Activated CD4-positive, alpha-beta memory T cell treated with anti-CD3 and anti-CD28 coated beads for 36 hours (primary cell): ENCODE results near the gene GRIA3. TPM values are rescaled to one million over a fixed set of nuclear protein-coding genes. Genes with fewer than 3 reads are reported as not detected.

Experiments used
- CTCF ChIA-PET: fragments of 350-600 bp; sonication (Branson Sonifier 250); formaldehyde crosslinking; loops from one replicate; lab custom pipeline; 2021; ENCODE audit warnings: antibody characterized with exemption, inconsistent platforms; lab: Charles Lee
- POLR2A ChIA-PET: fragments of 350-600 bp; sonication (Branson Sonifier 250); formaldehyde crosslinking; loops from one replicate; lab custom pipeline; 2021; ENCODE audit warnings: antibody characterized with exemption; lab: Charles Lee
- DNase-seq: peaks from one replicate; pipeline ENCODE4 v3.0.0-alpha.2; 2020
- H3K27ac Mint-ChIP-seq: one replicate; pipeline ENCODE4 v1.8.0; 2021; ENCODE audit warnings: mixed read lengths
- H3K27me3 Mint-ChIP-seq: one replicate; pipeline ENCODE4 v1.8.0; 2021; ENCODE audit warnings: mixed read lengths
- H3K36me3 Mint-ChIP-seq: one replicate; pipeline ENCODE4 v1.8.0; 2021; ENCODE audit warnings: mixed read lengths
- H3K4me1 Mint-ChIP-seq: one replicate; pipeline ENCODE4 v1.8.0; 2021; ENCODE audit warnings: low read depth, mixed read lengths
- H3K4me3 Mint-ChIP-seq: one replicate; pipeline ENCODE4 v1.8.0; 2021; ENCODE audit warnings: mild to moderate bottlenecking, mixed read lengths
- H3K9me3 Mint-ChIP-seq: one replicate; pipeline ENCODE4 v1.8.0; 2021; ENCODE audit warnings: mixed read lengths
- intact Hi-C: fragments of 100-400 bp; cut with micrococcal nuclease; formaldehyde crosslinking; loops from one replicate; pipeline ENCODE4 v1.15.1; 2023
- total RNA-seq, 2 experiments: library from RNA; stranded (reverse); gene quantifications; one replicate each; pipeline ENCODE4 v1.2.3, GENCODE V29; 2021

The GRIA3 gene
- total RNA-seq: not detected

DNA sequence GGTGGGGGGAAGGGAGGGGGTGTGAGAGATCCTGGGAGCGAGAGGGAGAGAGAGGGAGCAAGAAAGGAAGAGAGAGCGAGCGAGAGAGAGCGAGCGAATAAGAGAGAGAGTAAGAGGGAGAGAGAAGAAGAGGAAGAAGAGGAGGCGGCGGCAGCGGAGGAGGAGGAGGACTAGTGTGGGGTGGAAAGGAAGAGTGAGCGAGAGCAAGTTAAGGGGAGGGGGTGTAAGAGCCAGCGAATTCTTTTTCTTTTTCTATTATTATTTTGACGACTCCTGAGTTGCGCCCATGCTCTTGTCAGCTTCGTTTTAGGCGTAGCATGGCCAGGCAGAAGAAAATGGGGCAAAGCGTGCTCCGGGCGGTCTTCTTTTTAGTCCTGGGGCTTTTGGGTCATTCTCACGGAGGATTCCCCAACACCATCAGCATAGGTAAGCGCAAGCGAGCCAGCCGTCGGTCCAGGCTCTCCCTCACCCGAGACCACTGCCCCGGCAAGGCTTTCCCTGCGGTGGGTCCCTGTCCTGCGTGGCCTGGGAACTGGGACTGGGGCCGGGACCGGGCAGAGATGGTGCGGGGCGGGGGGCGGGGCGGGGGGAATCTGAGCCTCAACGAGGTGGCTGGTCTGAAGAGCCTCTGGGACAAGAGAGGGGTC, at the start of gene GRIA3:
Gene GRIA3 (plus strand): TSS at position 60 of the 647 bp plus-strand sequence. CDS start 258 bp downstream, at position 318.
- no peaks in the 10 kb centered on the region for H3K36me3 Mint-ChIP-seq
- intact Hi-C loops: no loop called here
- CTCF ChIA-PET: no interaction called here
- no peak for DNase-seq
- no peak within 1 kb of the TSS for H3K27ac Mint-ChIP-seq
- no peak within 1 kb of the TSS for H3K4me3 Mint-ChIP-seq
- H3K4me1 Mint-ChIP-seq: peaks cover 8% of the 10 kb centered on the region
- peaks cover 27% of the 10 kb centered on the region for H3K27me3 Mint-ChIP-seq
- no peaks in the 10 kb centered on the region for H3K9me3 Mint-ChIP-seq
- POLR2A ChIA-PET: no interaction called here

DNA sequence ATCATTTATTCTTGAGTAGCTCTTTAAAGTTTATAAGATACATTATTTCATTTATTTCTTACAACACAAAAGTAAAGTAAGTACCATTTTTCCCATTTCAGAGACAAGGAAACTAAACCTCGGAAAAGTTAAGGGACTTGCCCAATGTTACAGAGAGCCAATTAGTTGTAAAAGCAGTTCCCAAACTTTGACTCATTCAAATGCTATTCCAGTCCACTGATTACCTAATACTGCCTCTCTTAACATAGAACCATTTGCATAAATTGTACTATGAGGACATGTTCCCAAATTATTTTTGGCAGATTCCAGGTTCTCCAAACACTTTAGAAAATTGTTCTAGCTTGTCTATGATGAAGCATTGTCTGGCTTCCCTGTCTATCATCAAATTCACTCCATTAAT, 45.6 kb upstream of the GRIA3 start:
- intact Hi-C loops: no loop called here
- Mint-ChIP-seq H3K36me3 (no peaks in the 10 kb centered on the region), H3K4me3 (no peak overlapping the region), H3K27me3 (no peaks in the 10 kb centered on the region), H3K27ac (no peak overlapping the region), H3K9me3 (no peaks in the 10 kb centered on the region), H3K4me1 (no peaks in the 10 kb centered on the region)
- DNase-seq: no peak
- CTCF ChIA-PET: no interaction called here
- POLR2A ChIA-PET: no interaction called here

DNA sequence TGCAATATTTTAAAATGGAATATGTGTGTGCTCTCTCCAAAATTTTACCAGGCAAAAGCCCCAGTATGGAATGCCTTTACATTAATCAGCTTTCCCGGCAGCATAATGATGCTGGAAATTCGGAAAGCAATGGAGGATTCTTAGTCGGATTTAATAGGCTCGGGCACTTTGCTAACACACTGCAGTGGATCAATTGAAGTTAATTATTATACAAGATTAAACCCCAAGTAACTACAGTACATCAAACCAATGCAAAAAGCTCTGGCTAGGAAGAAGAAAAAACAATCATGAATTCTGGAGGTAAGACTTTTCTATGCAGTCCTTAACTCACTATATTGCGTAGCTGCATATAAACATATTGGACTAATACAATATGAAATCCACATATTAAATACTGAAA, 43.6 kb upstream of the GRIA3 start:
- no peak for DNase-seq
- Mint-ChIP-seq H3K4me1 (no peaks in the 10 kb centered on the region), H3K9me3 (no peaks in the 10 kb centered on the region), H3K27ac (no peak overlapping the region), H3K27me3 (no peaks in the 10 kb centered on the region), H3K36me3 (no peaks in the 10 kb centered on the region), H3K4me3 (no peak overlapping the region)
- ChIA-PET CTCF (no interaction called here), POLR2A (no interaction called here)
- intact Hi-C loops: no loop called here

DNA sequence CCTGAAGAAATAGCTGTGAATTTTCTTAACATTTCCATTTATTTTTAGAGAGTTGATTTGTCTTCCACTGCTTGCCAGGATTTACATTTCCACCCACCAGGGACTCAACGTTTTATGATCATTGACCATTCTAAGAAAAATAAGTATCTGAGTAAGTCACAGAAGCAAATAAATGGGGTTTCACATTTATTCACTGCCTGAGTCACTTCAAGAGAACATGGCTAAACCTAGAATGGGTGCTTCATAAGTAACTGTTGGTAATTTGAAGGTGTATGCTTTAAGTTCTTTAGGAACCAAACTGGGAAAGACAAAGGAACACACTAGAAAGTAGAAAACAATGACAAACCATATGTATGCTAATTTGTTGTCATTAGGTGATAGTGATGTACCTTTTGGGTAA, 43.2 kb upstream of the GRIA3 start:
- Mint-ChIP-seq H3K4me3 (no peak overlapping the region), H3K36me3 (no peaks in the 10 kb centered on the region), H3K4me1 (no peaks in the 10 kb centered on the region), H3K27ac (no peak overlapping the region), H3K27me3 (no peaks in the 10 kb centered on the region), H3K9me3 (no peaks in the 10 kb centered on the region)
- POLR2A ChIA-PET: no interaction called here
- no peak for DNase-seq
- intact Hi-C loops: no loop called here
- CTCF ChIA-PET: no interaction called here

DNA sequence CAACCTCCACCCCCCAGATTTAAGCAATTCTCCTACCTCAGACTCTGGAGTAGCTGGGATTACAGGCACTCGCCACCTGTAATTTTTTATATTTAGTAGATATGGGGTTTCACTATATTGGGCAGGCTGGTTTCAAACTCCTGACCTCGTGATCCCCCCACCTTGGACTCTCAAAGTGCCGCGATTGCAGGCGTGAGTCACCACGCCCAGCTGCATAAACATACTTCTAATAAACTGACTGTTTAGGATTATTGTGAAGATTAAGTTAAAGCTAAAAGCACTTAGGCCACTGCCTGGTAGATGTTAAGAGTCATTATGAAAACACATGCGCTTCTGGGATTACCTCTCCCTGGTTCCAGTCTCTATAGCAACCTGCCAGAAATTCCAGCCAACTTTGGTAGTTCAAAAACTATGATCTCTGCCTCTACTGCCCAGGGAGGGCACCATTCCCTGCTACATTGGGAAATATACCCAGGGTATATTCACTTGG, 30.2 kb upstream of the GRIA3 start:
- Mint-ChIP-seq H3K27me3 (no peaks in the 10 kb centered on the region), H3K36me3 (no peaks in the 10 kb centered on the region), H3K4me1 (no peaks in the 10 kb centered on the region), H3K9me3 (no peaks in the 10 kb centered on the region), H3K27ac (no peak overlapping the region), H3K4me3 (no peak overlapping the region)
- no peak for DNase-seq
- intact Hi-C loops: no loop called here
- ChIA-PET CTCF (no interaction called here), POLR2A (no interaction called here)

DNA sequence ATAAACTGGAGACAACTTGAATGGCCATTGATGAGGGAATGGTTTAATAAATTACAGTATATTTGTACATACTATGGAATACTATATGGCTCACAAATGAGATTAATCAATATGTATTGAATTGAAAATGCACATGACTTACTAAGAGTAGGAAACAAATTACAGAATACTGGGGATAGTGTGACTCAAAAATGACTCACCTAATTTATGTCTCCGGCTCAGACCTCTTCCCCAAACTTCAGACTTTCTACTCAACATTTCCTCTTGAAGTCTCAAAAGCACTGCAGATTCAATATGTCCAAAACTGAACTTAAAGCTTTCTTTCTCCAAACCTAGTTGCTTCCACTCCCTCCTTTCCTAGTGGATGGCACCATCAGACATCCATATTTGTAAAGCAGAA, 28.8 kb upstream of the GRIA3 start:
- no peaks in the 10 kb centered on the region for H3K36me3 Mint-ChIP-seq
- H3K27me3 Mint-ChIP-seq: no peaks in the 10 kb centered on the region
- H3K27ac Mint-ChIP-seq: no peak overlapping the region
- ChIA-PET POLR2A (no interaction called here), CTCF (no interaction called here)
- H3K4me1 Mint-ChIP-seq: no peaks in the 10 kb centered on the region
- no peak for DNase-seq
- no peaks in the 10 kb centered on the region for H3K9me3 Mint-ChIP-seq
- intact Hi-C loops: no loop called here
- no peak overlapping the region for H3K4me3 Mint-ChIP-seq

DNA sequence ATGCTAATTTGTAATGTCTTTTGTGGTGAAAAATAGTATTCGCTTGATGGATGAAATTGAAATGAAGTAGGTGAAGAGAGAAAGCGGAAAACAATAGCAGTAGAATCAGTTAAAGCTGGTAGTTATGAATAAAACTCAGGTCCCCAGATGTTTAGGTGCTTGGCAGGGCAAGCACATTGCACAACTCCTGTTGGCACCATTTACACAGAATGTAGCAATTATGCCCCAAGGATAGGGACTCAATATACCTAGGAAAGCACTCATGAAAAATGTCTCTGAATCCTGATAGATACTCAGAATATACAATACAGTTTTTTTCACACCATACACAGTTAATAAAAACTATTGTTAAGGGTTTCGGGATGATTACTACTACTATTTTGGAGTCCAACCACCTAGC, 26.5 kb upstream of the GRIA3 start:
- H3K4me1 Mint-ChIP-seq: no peaks in the 10 kb centered on the region

DNA sequence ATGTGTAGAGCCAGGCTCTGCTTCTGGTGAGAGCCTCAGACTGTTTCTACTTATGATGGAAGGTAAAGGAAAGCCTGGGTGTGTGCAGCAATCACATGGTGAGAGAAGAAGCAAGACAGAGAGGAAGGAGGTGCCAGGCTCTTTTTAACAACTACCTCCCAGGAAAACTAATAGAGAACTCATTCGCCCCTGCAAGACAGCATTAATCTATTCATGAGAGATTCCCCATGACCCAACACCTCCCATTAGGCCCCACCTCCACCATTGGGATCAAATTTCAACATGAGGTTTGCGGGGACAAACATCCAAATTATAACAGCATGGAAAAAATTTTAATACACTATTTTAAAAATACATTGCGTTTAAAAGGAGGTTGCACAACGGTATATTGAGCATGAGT, 24.7 kb upstream of the GRIA3 start:
- ChIA-PET POLR2A (no interaction called here), CTCF (no interaction called here)
- intact Hi-C loops: no loop called here
- Mint-ChIP-seq H3K27ac (no peak overlapping the region), H3K27me3 (no peaks in the 10 kb centered on the region), H3K4me1 (no peaks in the 10 kb centered on the region), H3K4me3 (no peak overlapping the region), H3K9me3 (peaks cover 5% of the 10 kb centered on the region), H3K36me3 (no peaks in the 10 kb centered on the region)
- no peak for DNase-seq

More for the DNA sequence above, 26.5 kb upstream of the GRIA3 start:
- peaks cover 5% of the 10 kb centered on the region for H3K9me3 Mint-ChIP-seq
- no peaks in the 10 kb centered on the region for H3K36me3 Mint-ChIP-seq
- ChIA-PET CTCF (no interaction called here), POLR2A (no interaction called here)
- intact Hi-C loops: no loop called here
- no peak overlapping the region for H3K27ac Mint-ChIP-seq
- H3K27me3 Mint-ChIP-seq: no peaks in the 10 kb centered on the region
- DNase-seq: no peak
- no peak overlapping the region for H3K4me3 Mint-ChIP-seq

DNA sequence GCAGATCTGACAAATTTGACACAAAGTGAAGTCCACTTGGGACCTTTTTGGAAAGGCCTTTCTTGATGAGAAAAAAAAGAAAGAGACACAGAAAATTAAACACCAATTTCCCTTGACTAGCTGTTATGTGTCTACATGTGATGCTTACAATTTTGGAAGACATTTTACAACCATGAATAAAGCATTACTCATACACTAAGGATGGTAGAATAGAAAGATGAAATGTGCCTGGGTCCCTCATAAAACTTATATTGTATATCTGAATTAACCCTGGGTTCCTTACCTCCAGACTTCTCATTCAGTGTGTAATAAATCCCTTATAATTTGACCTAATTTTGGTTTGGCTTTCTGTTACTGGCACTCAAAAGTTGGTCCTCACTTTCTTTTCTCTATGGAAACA, 16.5 kb upstream of the GRIA3 start:
- Mint-ChIP-seq H3K27me3 (no peaks in the 10 kb centered on the region), H3K4me3 (no peak overlapping the region), H3K27ac (no peak overlapping the region), H3K4me1 (no peaks in the 10 kb centered on the region), H3K36me3 (no peaks in the 10 kb centered on the region), H3K9me3 (no peaks in the 10 kb centered on the region)
- intact Hi-C loops: no loop called here
- POLR2A ChIA-PET: no interaction called here
- CTCF ChIA-PET: no interaction called here
- no peak for DNase-seq

DNA sequence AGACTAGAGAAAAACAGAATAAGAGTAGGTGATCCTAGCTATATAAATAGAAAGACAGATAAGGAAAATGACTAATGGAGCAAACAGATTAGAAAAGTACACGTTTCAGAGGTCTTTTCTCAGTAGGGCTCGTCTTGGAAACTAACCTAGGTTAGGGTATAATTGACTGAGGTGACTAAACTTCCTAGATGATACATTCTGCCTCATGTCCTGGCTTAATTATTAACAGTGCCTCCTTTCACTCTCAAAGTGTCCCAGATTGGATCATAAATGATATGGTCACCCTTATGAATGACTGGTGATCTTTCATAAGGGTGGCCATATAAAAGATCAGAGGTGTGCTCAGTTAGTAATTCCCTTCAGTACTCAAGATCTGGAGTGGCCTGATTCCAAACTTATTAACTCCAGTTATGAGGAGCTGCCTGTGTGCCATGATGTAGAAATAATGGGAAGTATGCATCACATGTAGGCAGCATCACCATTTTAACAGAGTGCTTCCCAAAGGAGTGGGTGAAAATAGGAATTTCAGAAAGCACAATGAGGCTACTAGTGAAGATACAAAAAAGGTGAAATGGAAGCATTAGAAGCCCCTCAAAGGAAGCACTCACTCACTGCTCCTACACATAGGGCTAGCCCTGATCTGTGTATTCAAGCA, 14.7 kb upstream of the GRIA3 start:
- DNase-seq: no peak
- Mint-ChIP-seq H3K4me1 (no peaks in the 10 kb centered on the region), H3K27ac (no peak overlapping the region), H3K36me3 (no peaks in the 10 kb centered on the region), H3K4me3 (no peak overlapping the region), H3K9me3 (no peaks in the 10 kb centered on the region), H3K27me3 (no peaks in the 10 kb centered on the region)
- intact Hi-C loops: no loop called here
- ChIA-PET CTCF (no interaction called here), POLR2A (no interaction called here)

DNA sequence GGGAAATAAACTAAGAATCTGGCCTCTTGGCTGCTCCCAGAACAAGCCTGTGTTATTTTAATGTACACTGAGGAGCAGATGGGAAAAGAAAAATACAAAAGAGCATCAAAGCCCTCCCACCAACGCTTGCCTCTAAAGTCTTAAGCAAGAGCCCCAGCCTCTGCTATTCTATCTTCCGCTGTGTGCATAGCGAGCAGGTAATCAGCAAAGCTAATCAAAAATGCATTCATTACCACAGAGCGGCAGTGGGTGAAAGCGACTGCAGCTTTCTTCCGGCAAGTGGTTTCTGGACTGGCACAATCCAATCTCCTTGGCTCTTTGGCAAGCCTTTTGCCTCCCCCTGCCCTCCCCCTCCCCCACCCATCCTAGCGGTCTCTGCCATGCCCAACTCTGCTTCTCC, 13.5 kb upstream of the GRIA3 start:
- no peak overlapping the region for H3K27ac Mint-ChIP-seq

DNA sequence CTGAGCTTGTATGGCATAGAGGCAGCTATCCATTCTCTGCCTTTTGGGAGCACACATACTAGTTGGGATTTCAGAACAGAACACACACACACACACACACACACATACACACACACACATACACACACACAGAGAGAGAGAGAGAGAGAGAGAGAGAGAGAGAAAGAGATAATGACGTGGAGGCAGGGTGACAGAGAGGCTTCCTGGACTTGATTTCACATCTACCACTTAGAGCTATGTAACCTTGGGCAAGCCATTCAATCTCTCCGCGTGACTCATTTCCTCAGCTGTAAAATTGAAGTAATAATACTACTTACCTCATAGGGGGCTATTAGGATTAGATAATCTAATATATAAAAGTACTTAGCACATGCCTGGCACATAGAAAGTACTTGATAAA, 12.3 kb upstream of the GRIA3 start:
- Mint-ChIP-seq H3K27me3 (no peaks in the 10 kb centered on the region), H3K9me3 (no peaks in the 10 kb centered on the region), H3K27ac (no peak overlapping the region), H3K4me3 (no peak overlapping the region), H3K4me1 (no peaks in the 10 kb centered on the region), H3K36me3 (no peaks in the 10 kb centered on the region)
- intact Hi-C loops: no loop called here
- DNase-seq: no peak
- ChIA-PET CTCF (interaction anchor here (0.6 kb wide), 1 partner anchor 283 kb away, joined by 4 read pairs; no protein-coding TSS in a partner anchor), POLR2A (no interaction called here)

More for the DNA sequence above, 13.5 kb upstream of the GRIA3 start:
- H3K4me3 Mint-ChIP-seq: no peak overlapping the region
- intact Hi-C loops: no loop called here
- no peaks in the 10 kb centered on the region for H3K9me3 Mint-ChIP-seq
- H3K27me3 Mint-ChIP-seq: no peaks in the 10 kb centered on the region
- POLR2A ChIA-PET: no interaction called here
- CTCF ChIA-PET: no interaction called here
- H3K36me3 Mint-ChIP-seq: no peaks in the 10 kb centered on the region
- H3K4me1 Mint-ChIP-seq: no peaks in the 10 kb centered on the region
- DNase-seq: no peak

DNA sequence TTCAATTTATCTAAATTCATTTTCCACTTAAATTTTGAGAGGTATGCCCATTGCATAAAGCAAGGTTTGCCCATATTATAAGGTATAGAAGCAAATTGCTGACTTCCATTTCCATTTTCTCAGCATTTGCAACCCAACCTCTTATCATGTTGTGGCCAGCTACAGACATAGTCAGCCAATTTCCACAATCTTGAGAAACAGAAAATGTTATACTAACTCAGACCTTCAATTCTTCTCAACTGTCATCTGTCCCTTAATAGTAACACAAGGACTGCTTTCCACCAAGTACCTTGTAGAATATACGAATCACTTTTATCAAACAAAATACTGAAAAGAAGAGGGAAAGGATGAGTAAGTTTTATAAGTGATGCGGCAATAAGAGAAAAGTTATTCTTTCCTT, 11.2 kb upstream of the GRIA3 start:
- ChIA-PET CTCF (no interaction called here), POLR2A (no interaction called here)
- Mint-ChIP-seq H3K27ac (no peak overlapping the region), H3K36me3 (no peaks in the 10 kb centered on the region), H3K4me3 (no peak overlapping the region), H3K9me3 (no peaks in the 10 kb centered on the region), H3K4me1 (no peaks in the 10 kb centered on the region), H3K27me3 (no peaks in the 10 kb centered on the region)
- intact Hi-C loops: no loop called here
- DNase-seq: no peak
